Mesothelial cell of epicardium (in vitro differentiated cells): ENCODE results near the gene CCR4. TPM values are rescaled to one million over a fixed set of nuclear protein-coding genes. Genes with fewer than 3 reads are reported as not detected.
"Not testable (repeated sequence)": the region's sequence is repeated elsewhere in the genome, so short reads cannot be mapped to it uniquely, and the experiment has no call there.

Experiments
- DNase-seq, 2 experiments: peaks; one replicate each; pipeline ENCODE4 v3.0.0; 2021; ENCODE audit warnings: low spot score in 2 of 2; ENCODE audit not compliant: unreplicated experiment in 2 of 2
- H3K27ac Mint-ChIP-seq: 2 replicates; pipeline ENCODE4 v1.8.0; 2021; ENCODE audit warnings: mixed read lengths
- H3K27me3 Mint-ChIP-seq: 2 replicates; pipeline ENCODE4 v1.8.0; 2021; ENCODE audit warnings: low read depth, mixed read lengths
- H3K36me3 Mint-ChIP-seq: 2 replicates; pipeline ENCODE4 v1.8.0; 2021; ENCODE audit warnings: mixed read lengths
- H3K4me1 Mint-ChIP-seq: 2 replicates; pipeline ENCODE4 v1.8.0; 2021; ENCODE audit warnings: mixed read lengths
- H3K4me3 Mint-ChIP-seq: 2 replicates; pipeline ENCODE4 v1.8.0; 2021; ENCODE audit warnings: mild to moderate bottlenecking, moderate library complexity, mixed read lengths
- H3K9me3 Mint-ChIP-seq: 2 replicates; pipeline ENCODE4 v1.8.0; 2021; ENCODE audit warnings: mixed read lengths
- CTCF ChIP-seq: fragments of 200-600 bp; sonication (generic); IDR thresholded peaks from one replicate; pipeline ENCODE4 v1.5.0; 2021; ENCODE audit warnings: antibody characterized with exemption; ENCODE audit not compliant: unreplicated experiment
- total RNA-seq: library from RNA; stranded (reverse); gene quantifications from 3 replicates; pipeline ENCODE4 v1.2.1, GENCODE V29; 2021

Gene CCR4
- total RNA-seq, 1 donor from 2014 or later = not detected

GRCh38 chr3:32983124-32983523 is 31.7 kb downstream of the CCR4 start:
- no peaks in the 10 kb centered on the region for H3K27me3 Mint-ChIP-seq
- no peak overlapping the region for H3K4me3 Mint-ChIP-seq
- no peak for DNase-seq

GRCh38 chr3:32984918-32985317 is 33.5 kb downstream of the CCR4 start:
- not testable (repeated sequence) for H3K27ac Mint-ChIP-seq, H3K4me1 Mint-ChIP-seq, DNase-seq, H3K36me3 Mint-ChIP-seq, H3K4me3 Mint-ChIP-seq, H3K27me3 Mint-ChIP-seq
- H3K9me3 Mint-ChIP-seq = peaks cover 11% of the 10 kb centered on the region

More at GRCh38 chr3:32983124-32983523, 31.7 kb downstream of the CCR4 start:
- no peak overlapping the region for H3K27ac Mint-ChIP-seq
- no peaks in the 10 kb centered on the region for H3K4me1 Mint-ChIP-seq
- H3K9me3 Mint-ChIP-seq = peaks cover 11% of the 10 kb centered on the region
- no peak for TF ChIP-seq CTCF
- H3K36me3 Mint-ChIP-seq = peaks cover 1% of the 10 kb centered on the region

GRCh38 chr3:32989171-32989570 is 37.7 kb downstream of the CCR4 start:
- no peaks in the 10 kb centered on the region for H3K36me3 Mint-ChIP-seq
- H3K27me3 Mint-ChIP-seq = no peaks in the 10 kb centered on the region
- H3K4me1 Mint-ChIP-seq = no peaks in the 10 kb centered on the region
- no peak overlapping the region for H3K27ac Mint-ChIP-seq
- H3K9me3 Mint-ChIP-seq = no peaks in the 10 kb centered on the region
- DNase-seq = no peak
- H3K4me3 Mint-ChIP-seq = no peak overlapping the region
- TF ChIP-seq CTCF = no peak

GRCh38 chr3:32990116-32990515 is 38.7 kb downstream of the CCR4 start:
- DNase-seq = no peak
- TF ChIP-seq CTCF = no peak
- H3K27me3 Mint-ChIP-seq = no peaks in the 10 kb centered on the region
- H3K9me3 Mint-ChIP-seq = no peaks in the 10 kb centered on the region
- H3K4me3 Mint-ChIP-seq = no peak overlapping the region
- no peaks in the 10 kb centered on the region for H3K4me1 Mint-ChIP-seq
- peaks cover 2% of the 10 kb centered on the region for H3K36me3 Mint-ChIP-seq
- H3K27ac Mint-ChIP-seq = no peak overlapping the region

- H3K27me3 Mint-ChIP-seq = no peaks in the 10 kb centered on the region
- H3K4me3 Mint-ChIP-seq = no peak overlapping the region
- H3K27ac Mint-ChIP-seq = no peak overlapping the region
- H3K4me1 Mint-ChIP-seq = no peaks in the 10 kb centered on the region
- no peaks in the 10 kb centered on the region for H3K9me3 Mint-ChIP-seq
- peaks cover 2% of the 10 kb centered on the region for H3K36me3 Mint-ChIP-seq
- no peak for DNase-seq
- no peak for TF ChIP-seq CTCF
Measured at GRCh38 chr3:32991781-32992180, 40.3 kb downstream of the CCR4 start.

GRCh38 chr3:32992310-32992686 is 40.9 kb downstream of the CCR4 start:
- no peak overlapping the region for H3K27ac Mint-ChIP-seq
- no peaks in the 10 kb centered on the region for H3K9me3 Mint-ChIP-seq
- no peak for DNase-seq
- H3K36me3 Mint-ChIP-seq = peaks cover 2% of the 10 kb centered on the region
- TF ChIP-seq CTCF = no peak
- H3K4me3 Mint-ChIP-seq = no peak overlapping the region
- H3K27me3 Mint-ChIP-seq = no peaks in the 10 kb centered on the region
- no peaks in the 10 kb centered on the region for H3K4me1 Mint-ChIP-seq
